ENCODE results near the gene OLIG1. TPM values are rescaled to one million over a fixed set of nuclear protein-coding genes. Genes with fewer than 3 reads are reported as not detected.
A peak's percentile ranks its signal among the peaks of the same experiment; 100 is the strongest.

The OLIG1 gene
- total and polyA plus RNA-seq, 2 of the 8 experiments (the other 6 are each of a cell fraction or from before 2014, with no cell fraction given) = 0.65 to 1.2 TPM

DNA sequence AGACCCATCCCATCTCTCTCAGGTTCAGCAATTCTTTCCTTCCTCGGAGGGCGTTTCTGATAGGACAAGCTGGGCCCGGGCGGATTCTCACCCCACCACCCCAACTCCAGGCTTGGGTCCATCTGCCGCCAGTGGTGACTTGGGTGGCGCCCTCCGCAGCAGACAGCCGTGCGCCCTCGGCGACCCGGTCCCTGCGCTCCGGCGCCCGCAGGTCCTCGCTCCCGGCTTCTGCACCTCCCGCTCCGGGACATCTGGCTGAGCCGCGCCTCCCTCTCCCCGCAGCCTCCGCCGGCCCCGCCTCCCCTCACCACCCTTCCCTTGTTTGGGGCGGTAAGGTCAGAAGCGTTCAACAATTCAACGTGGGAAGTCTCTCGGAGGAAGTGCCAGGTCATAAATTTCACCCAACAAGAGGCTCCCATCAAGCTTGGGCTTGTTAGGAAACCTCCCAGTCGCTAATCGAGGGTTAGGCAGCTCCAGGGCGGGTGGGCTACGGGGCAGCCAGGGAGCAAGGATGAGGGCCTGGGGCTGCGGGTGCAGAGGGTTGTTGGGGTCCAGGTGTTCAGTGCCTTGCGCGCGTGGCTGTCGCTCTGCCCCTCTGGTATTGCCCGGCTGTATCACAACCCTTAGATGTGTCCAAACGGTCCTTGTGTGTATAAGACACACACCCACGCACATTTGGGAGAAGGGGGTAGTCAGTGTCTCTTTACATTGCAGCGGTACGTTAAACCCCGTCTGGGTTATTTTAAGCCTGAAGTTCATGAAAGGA, 39.8 kb downstream of the OLIG1 start:
- CTCF ChIA-PET (ENCODE audit: partially characterized antibody) = interaction anchor here (0.8 to 1.8 kb wide), 7 partner anchors 12 to 169 kb away, joined by 3 to 5 read pairs (median 3); partner anchors contain the start of gene OLIG2
- H3K9ac ChIP-seq (replicated peaks in 1 of 4; ENCODE audit: extremely low read depth in 1 of 4, low read depth in 3 of 4, low read length in 3 of 4) = peak overlapping the region in 1 of 4 experiments; percentile 6; a peak in 2 of 7 replicates
- peak overlapping the region; percentile 72 to 85 for H3K4me2 ChIP-seq (ENCODE audit: insufficient read depth in 1 of 2, low read depth in 2 of 2, low read length in 2 of 2)

More for the DNA sequence above, 39.8 kb downstream of the OLIG1 start:
- H3K27me3 ChIP-seq (replicated peaks in 1 of 4; ENCODE audit: control insufficient read depth in 3 of 4, extremely low read depth in 1 of 4, insufficient read depth in 3 of 4, low read length in 3 of 4) = peaks cover 1 to 21% (median 18%) of the 10 kb centered on the region in 4 experiments
- H3K36me3 ChIP-seq (ENCODE audit: control insufficient read depth in 2 of 4, insufficient read depth in 4 of 4, low read length in 3 of 4) = no peaks in the 10 kb centered on the region
- peak overlapping the region; percentile 80; the same call in 1 of the 2 replicates for H2BK12ac ChIP-seq (ENCODE audit: low read depth, low read length)
- DNase-seq (ENCODE audit: low read depth in 1 of 2, low spot score in 2 of 2) (peak in 1 of 2 experiments; percentile 75), FAIRE-seq (no peak)
- no peak overlapping the region for H3K56ac ChIP-seq (replicated peaks; ENCODE audit: insufficient read length, low read depth, low read length)
- no peak overlapping the region for H2BK5ac ChIP-seq (ENCODE audit: low read depth, low read length)
- no peak overlapping the region; the same call in 1 of the 2 replicates for H3K18ac ChIP-seq (ENCODE audit: extremely low read depth, low read length)
- 25% methylated on average over 30 of the region's 45 CpGs; no CpG with 5 or more reads in 1 of the 2 experiments for WGBS, 2 experiments (ENCODE audit: extremely low coverage in 1 of 2, insufficient coverage in 1 of 2, insufficient read length in 1 of 2, insufficient replicate concordance in 2 of 2, low coverage in 1 of 2, low lambda C conversion rate in 2 of 2, missing lambda C conversion rate in 1 of 2)
- H3K23ac ChIP-seq (ENCODE audit: insufficient read length) = no peak overlapping the region
- peak overlapping the region; percentile 27 for H3K4ac ChIP-seq (replicated peaks; ENCODE audit: insufficient read length, low read depth, low read length)
- H2BK120ac ChIP-seq (replicated peaks; ENCODE audit: low read depth, low read length) = no peak overlapping the region
- peak overlapping the region; percentile 72; the same call in 1 of the 2 replicates for H2BK20ac ChIP-seq (ENCODE audit: low read length)
- no peak overlapping the region for H4K8ac ChIP-seq (ENCODE audit: extremely low read depth, insufficient read depth, low read length)
- no peak overlapping the region for H4K5ac ChIP-seq (ENCODE audit: insufficient read length, low read depth, low read length)
- no peak overlapping the region for H3K27ac ChIP-seq (ENCODE audit: low read depth, low read length)
- peak overlapping the region; percentile 38 to 56 (median 41) for H3K4me3 ChIP-seq (ENCODE audit: extremely low read depth in 1 of 4, insufficient read depth in 2 of 4, low read depth in 3 of 4, low read length in 4 of 4)
- peak overlapping the region; percentile 90 for H2AFZ ChIP-seq (ENCODE audit: low read length)
- H3K9me3 ChIP-seq (ENCODE audit: insufficient read depth in 2 of 2, low read depth in 1 of 2, low read length in 1 of 2) = no peaks in the 10 kb centered on the region; a peak in 1 of 4 replicates
- no peaks in the 10 kb centered on the region for H3K79me2 ChIP-seq (ENCODE audit: control insufficient read depth in 1 of 2, insufficient read depth in 2 of 2, low read length in 2 of 2)
- H3K79me1 ChIP-seq (ENCODE audit: low read depth, low read length) = no peaks in the 10 kb centered on the region
- peaks cover 5 to 22% (median 18%) of the 10 kb centered on the region in 4 experiments for H3K4me1 ChIP-seq (replicated peaks in 1 of 4; ENCODE audit: control insufficient read depth in 3 of 4, insufficient read depth in 4 of 4, low read length in 3 of 4)
- H3K23me2 ChIP-seq (ENCODE audit: low read depth, low read length) = peaks cover 8% of the 10 kb centered on the region; the same call in 1 of the 2 replicates
- peak overlapping the region; percentile 61; the same call in 1 of the 2 replicates for H2BK15ac ChIP-seq (ENCODE audit: low read length)
- TF ChIP-seq GABPA (IDR thresholded peaks at IDR 0.05; ENCODE audit: borderline replicate concordance, insufficient read depth, low read length) = 0 out of 2 replicates have a peak, but pooled peaks have one; percentile 9
- no peak for TF ChIP-seq USF2 (IDR thresholded peaks at IDR 0.05; ENCODE audit: low read length)
- no peak for TF ChIP-seq HDAC6 (IDR thresholded peaks at IDR 0.05; ENCODE audit: low read depth, low read length)
- peak; percentile 49 for TF ChIP-seq KDM4A (IDR thresholded peaks at IDR 0.05; ENCODE audit: low read depth, low read length, severe bottlenecking)
- no peak for TF ChIP-seq TCF12 (IDR thresholded peaks at IDR 0.05; ENCODE audit: low read depth, low read length)
- no peak for TF ChIP-seq CBX5 (IDR thresholded peaks at IDR 0.05; ENCODE audit: low read depth, low read length)
- TF ChIP-seq GTF2F1 (IDR thresholded peaks at IDR 0.05; ENCODE audit: borderline replicate concordance, low read depth, low read length) = no peak
- no peak for TF ChIP-seq CEBPB (IDR thresholded peaks at IDR 0.05; ENCODE audit: low read depth, low read length)
- TF ChIP-seq SUZ12 (IDR thresholded peaks at IDR 0.05; ENCODE audit: low read length) = peak; percentile 35; the same call in 1 of the 2 replicates
- no peak overlapping the region for H3K14ac ChIP-seq (ENCODE audit: insufficient read length)
- POLR2A ChIA-PET (ENCODE audit: partially characterized antibody) = interaction anchor here (2.1 kb wide), 1 partner anchor 9 kb away, joined by 5 read pairs; no protein-coding TSS in a partner anchor
- H4K91ac ChIP-seq (replicated peaks; ENCODE audit: insufficient read length, low read length) = peak overlapping the region; percentile 82
- no peaks in the 10 kb centered on the region for H4K20me1 ChIP-seq (replicated peaks in 1 of 2; ENCODE audit: control insufficient read depth in 1 of 2, insufficient read depth in 2 of 2, low read length in 2 of 2)
- no peak overlapping the region for H2AK5ac ChIP-seq (ENCODE audit: low read depth, low read length)

All from H1 (cell line).